RCC 7860 (cell line): ENCODE results near the gene FBXL7.

Source experiments
- DNase-seq: peaks from one replicate; pipeline ENCODE4 v3.0.0-alpha.2; 2015; ENCODE audit warnings: low spot score
- FAIRE-seq: peaks from 2 replicates; lab custom pipeline; 2012; peaks lifted over from hg19 to GRCh38; lab: Jason Lieb, UNC

Gene FBXL7

DNA sequence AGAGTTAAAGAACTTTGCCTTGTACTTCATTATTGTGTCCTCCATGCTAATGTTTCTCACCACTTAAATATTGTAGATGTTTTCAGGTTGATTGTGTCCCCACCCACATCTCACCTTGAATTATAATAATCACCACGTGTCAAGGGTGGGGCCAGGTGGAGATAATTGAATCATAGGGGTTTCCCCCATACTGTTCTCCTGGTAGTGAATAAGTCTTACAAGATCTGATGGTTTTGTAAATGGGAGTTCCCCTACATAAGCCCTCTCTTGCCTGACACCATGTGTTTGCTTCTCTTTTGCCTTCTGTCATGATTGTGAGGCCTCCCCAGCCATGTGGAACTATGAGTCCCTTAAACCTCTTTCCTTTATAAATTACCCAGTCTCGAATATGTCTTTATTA, 248.3 kb downstream of the FBXL7 start:
- no peak for FAIRE-seq
- no peak for DNase-seq

GRCh38 chr5:15752663-15753285, 252.8 kb downstream of the FBXL7 start:
- FAIRE-seq (no peak), DNase-seq (no peak)

GRCh38 chr5:15753752-15754151, 253.8 kb downstream of the FBXL7 start:
- DNase-seq (no peak), FAIRE-seq (no peak)

DNA sequence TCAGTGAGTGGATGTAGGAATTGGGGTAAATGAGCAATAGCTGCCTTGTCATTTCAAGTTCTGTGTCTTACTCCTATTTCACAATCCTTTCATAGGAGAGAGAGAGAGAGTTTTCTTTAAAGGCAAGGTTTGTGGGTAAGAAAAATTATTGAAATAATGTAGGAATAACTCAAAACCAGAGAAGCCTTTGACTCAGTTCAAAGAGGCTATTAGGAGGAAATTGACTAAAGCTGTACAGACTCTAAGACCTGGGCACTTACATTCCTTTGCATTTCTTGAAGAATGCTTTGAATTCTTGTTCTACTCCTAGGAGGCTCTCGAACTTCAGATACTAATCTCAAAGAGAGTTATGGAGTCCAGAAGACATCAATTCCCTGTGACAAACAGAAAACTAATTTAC, 257.1 kb downstream of the FBXL7 start:
- DNase-seq (no peak), FAIRE-seq (no peak)

GRCh38 chr5:15757619-15758018, 257.6 kb downstream of the FBXL7 start:
- FAIRE-seq (no peak), DNase-seq (no peak)

DNA sequence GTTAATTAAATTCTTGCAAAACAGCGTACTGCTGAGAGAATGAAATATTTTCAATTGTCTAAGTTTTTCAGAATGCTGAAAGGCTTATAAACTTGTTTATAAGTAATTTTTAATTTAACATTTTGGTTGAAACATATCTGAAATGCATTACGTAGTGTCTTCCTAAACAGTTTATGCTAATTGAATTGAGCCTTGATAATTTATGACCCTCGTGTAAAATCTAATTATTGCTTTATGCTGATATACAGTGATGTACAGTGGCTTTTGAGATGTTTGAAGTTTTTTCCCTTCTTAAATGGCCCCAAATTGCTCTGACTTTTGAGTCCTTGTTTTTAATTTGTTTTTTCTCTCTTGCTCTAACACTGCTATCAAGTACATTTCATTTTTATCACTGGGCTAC, 262.7 kb downstream of the FBXL7 start:
- DNase-seq, result no peak
- FAIRE-seq, result no peak

DNA sequence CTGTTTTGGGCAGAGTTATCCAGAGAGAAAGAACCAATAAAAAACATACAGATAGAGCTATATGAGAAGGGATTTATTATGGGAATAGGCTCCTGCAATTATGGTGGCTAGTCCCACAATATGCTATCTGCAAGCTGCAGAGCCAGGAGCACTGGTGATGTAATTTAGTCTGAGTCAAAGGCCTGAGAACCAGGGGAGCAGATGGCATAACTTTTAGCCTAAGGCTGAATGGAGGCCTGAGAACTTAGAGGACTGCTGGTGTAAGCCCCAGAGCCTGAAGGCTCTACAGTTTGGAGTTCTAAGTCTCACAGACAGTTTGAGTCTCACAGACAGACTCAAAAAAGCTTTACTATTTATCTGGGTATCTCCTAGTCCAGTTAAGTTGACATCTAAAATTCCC, 263.8 kb downstream of the FBXL7 start:
- no peak for FAIRE-seq
- no peak for DNase-seq

- no peak for FAIRE-seq
- no peak for DNase-seq
Observed at GRCh38 chr5:15768936-15769335, 269.0 kb downstream of the FBXL7 start.

GRCh38 chr5:15772131-15772530, 272.2 kb downstream of the FBXL7 start:
- no peak for FAIRE-seq

GRCh38 chr5:15774632-15775031, 274.7 kb downstream of the FBXL7 start:
- FAIRE-seq, result no peak
- DNase-seq, result no peak

More at GRCh38 chr5:15772131-15772530, 272.2 kb downstream of the FBXL7 start:
- no peak for DNase-seq

DNA sequence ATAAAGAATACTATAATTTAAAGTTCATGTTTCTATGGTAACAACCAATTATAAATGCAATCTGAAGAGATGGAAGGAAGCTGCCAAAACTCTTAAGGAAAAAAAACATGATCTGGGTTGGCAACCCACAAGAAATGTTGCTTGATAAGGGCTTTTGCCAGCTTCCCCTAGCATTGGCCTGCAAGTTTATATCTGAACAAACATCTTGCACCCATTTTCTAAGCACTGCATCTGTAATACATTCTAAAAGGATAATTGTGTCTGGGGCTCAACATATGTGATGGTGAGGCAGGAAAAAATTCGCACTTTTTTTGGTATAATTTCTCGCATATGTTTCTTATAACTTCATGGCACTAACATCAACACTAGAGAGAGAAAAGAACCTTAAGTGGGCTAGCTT, 276.4 kb downstream of the FBXL7 start:
- DNase-seq (no peak), FAIRE-seq (no peak)

DNA sequence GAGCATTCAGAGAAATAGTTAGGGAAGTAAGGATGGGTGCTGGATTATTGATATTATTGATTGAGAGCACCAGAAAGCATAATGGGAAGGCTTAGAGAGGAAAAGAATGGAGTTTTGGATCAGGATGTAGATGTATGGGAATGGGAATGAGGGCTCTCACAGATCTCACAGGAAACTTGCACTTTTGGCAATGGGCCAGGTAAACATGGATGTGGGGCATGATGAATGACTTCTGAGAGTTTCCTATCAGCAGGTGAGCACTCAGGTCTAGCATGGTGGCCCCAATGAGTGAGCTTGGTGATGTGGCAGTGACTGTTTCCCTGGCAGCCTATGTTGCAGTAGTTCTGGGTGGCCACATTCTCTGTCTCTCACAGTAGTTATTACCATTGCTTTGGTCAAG, 283.8 kb downstream of the FBXL7 start:
- FAIRE-seq (no peak), DNase-seq (no peak)

DNA sequence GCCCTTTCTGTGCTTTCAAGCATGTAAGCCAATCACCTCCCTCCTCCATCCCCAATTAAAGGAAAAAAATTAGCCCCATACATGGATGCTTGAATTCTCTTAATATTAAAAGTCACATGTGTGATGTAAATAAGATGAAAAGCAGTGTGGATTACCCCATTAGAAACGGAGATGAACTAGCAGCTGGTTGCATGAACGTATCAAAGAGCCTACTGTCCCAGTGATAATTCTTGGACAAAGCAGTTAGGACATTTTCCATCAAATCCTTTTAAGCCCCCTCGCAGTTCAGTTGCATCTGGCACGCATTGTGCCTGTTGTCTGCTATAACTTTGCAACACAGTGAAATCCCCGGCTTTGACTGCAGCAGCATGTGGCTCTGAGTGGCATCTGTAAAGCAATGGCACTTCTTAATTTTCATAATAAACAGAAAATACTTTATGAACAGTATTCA, 285.6 kb downstream of the FBXL7 start:
- no peak for DNase-seq

GRCh38 chr5:15786326-15786725, 286.3 kb downstream of the FBXL7 start:
- FAIRE-seq, result no peak
- no peak for DNase-seq

More for the DNA sequence above, 285.6 kb downstream of the FBXL7 start:
- no peak for FAIRE-seq

- no peak for FAIRE-seq
- no peak for DNase-seq
Observed at GRCh38 chr5:15786884-15787283, 286.9 kb downstream of the FBXL7 start.

- no peak for FAIRE-seq
Observed at GRCh38 chr5:15787681-15788080, 287.7 kb downstream of the FBXL7 start.

GRCh38 chr5:15789642-15790041, 289.7 kb downstream of the FBXL7 start:
- DNase-seq (no peak), FAIRE-seq (no peak)

More at GRCh38 chr5:15787681-15788080, 287.7 kb downstream of the FBXL7 start:
- DNase-seq, result no peak

- no peak for DNase-seq
Observed at GRCh38 chr5:15790446-15791018, 290.6 kb downstream of the FBXL7 start.

GRCh38 chr5:15791274-15791673, 291.3 kb downstream of the FBXL7 start:
- DNase-seq, result no peak
- FAIRE-seq, result no peak

More at GRCh38 chr5:15790446-15791018, 290.6 kb downstream of the FBXL7 start:
- FAIRE-seq, result no peak

DNA sequence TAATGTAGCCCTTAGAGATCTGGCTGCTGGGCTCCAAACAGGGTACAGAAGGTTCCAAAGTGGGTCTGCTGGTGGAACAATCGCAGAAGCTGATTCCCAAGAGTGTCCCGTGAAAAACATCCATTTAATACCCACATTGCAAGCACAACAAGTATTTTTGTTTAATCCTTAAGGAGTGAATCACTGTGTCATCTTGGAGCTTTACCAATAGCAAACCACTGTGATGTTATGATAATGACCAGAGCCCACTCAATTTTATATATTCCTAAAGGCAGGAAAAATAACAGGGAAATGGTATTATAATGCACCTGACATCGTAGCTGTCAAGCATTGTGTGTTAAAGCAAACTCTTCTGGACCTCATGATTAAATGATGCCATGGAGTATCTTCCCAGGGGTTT, 291.9 kb downstream of the FBXL7 start:
- DNase-seq (no peak), FAIRE-seq (no peak)

DNA sequence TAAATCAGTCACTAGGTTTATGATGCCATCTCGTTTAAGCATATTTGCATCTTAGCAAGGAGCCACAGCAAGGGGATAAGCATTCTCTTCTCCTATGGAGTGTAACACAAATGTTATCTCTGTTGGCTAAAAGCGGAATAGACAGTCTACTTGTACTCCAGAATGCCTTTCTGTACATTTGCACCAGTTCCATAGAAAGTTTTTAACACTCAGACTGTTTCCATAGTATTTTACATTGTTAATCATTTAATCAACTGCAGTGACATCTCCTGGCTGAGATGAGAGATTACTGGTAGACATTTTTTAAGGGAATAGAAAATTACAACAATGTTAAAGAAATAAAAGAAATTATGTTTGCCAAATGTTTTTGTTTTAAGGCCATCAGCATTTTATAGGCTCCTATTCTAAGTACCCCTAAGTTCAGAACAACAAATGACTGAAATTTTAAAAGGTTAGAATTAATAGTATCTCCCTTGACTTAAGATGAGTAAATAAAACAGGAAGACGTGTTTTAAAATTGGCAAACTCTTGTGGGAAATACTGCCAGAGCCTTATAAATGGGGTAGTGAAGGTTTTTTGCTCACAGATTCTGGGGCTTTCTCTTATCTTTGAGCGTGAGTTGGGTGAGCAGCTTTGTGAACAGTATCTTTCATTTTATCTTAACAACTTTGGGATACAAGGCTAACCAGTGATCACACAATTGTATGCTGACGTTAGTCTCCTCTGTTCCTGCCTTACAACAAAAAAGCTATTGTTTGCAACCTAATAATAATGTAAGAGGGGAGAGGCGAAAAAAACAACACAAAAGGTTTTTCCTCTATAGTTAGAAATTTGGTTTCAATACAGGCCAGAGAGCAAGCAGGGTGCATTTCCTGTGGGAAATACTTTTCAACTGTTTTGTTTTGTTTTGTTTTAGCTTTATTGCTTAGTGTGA, 294.3 kb downstream of the FBXL7 start:
- peak; percentile 23 for DNase-seq
- FAIRE-seq, result peak; percentile 7

GRCh38 chr5:15796096-15796495, 296.1 kb downstream of the FBXL7 start:
- FAIRE-seq (no peak), DNase-seq (no peak)
